NT2/D1 (cell line): ENCODE measurements around the gene RBPMS2.

Experiments used
- DNase-seq: peaks from one replicate; pipeline ENCODE4 v3.0.0-alpha.2; 2011; ENCODE audit warnings: low read depth, low spot score
- H3K27me3 ChIP-seq: 2 replicates; pipeline ENCODE4 v1.6.0; 2011; ENCODE audit warnings: mild to moderate bottlenecking; ENCODE audit not compliant: insufficient read length, insufficient read depth
- H3K36me3 ChIP-seq: 2 replicates; pipeline ENCODE4 v1.6.1; 2011; ENCODE audit warnings: mild to moderate bottlenecking, low read length, mixed read lengths; ENCODE audit not compliant: insufficient read depth, insufficient read length
- H3K4me1 ChIP-seq: 2 replicates; pipeline ENCODE4 v1.5.1; 2011; ENCODE audit not compliant: insufficient read depth, insufficient read length
- H3K4me3 ChIP-seq: 2 replicates; pipeline ENCODE4 v1.5.1; 2011; ENCODE audit warnings: low read depth; ENCODE audit not compliant: insufficient read length
- H3K9ac ChIP-seq: 2 replicates; pipeline ENCODE4 v1.6.0; 2011; ENCODE audit warnings: low read depth; ENCODE audit not compliant: insufficient read length
- H3K9me3 ChIP-seq: 2 replicates; pipeline ENCODE4 v1.5.1; 2011; ENCODE audit warnings: mild to moderate bottlenecking, low read length; ENCODE audit not compliant: insufficient read depth
- SUZ12 ChIP-seq: IDR thresholded peaks from 2 replicates; pipeline ENCODE4 v1.6.1; 2011; ENCODE audit not compliant: insufficient read length, insufficient read depth; ENCODE audit errors: extremely low read depth
- YY1 ChIP-seq: IDR thresholded peaks from 2 replicates; pipeline ENCODE4 v1.6.1; 2011; ENCODE audit not compliant: insufficient read length, insufficient read depth
- ZNF274 ChIP-seq: IDR thresholded peaks from 2 replicates; pipeline ENCODE4 v1.6.1; 2011; ENCODE audit warnings: mild to moderate bottlenecking, low read depth, low read length

The RBPMS2 gene

GRCh38 chr15:64773606-64774005, 1.8 kb downstream of the RBPMS2 start:
- peak overlapping the region; percentile 80 for H3K4me3 ChIP-seq
- H3K9ac ChIP-seq: peak overlapping the region; percentile 91
- no peak for TF ChIP-seq YY1
- no peak for TF ChIP-seq SUZ12
- TF ChIP-seq ZNF274: no peak
- peaks cover 19% of the 10 kb centered on the region for H3K4me1 ChIP-seq
- H3K36me3 ChIP-seq: peaks cover 12% of the 10 kb centered on the region
- no peaks in the 10 kb centered on the region for H3K9me3 ChIP-seq
- no peak for DNase-seq
- no peaks in the 10 kb centered on the region for H3K27me3 ChIP-seq

- no peak overlapping the region for H3K4me3 ChIP-seq
- peaks cover 12% of the 10 kb centered on the region for H3K36me3 ChIP-seq
- H3K4me1 ChIP-seq: peaks cover 19% of the 10 kb centered on the region
- no peaks in the 10 kb centered on the region for H3K27me3 ChIP-seq
- no peak overlapping the region for H3K9ac ChIP-seq
- H3K9me3 ChIP-seq: no peaks in the 10 kb centered on the region
- DNase-seq: no peak
- TF ChIP-seq SUZ12 (no peak), ZNF274 (no peak), YY1 (no peak)
Measured at GRCh38 chr15:64772964-64773363, 2.4 kb downstream of the RBPMS2 start.

GRCh38 chr15:64772488-64772887, 2.9 kb downstream of the RBPMS2 start:
- DNase-seq: no peak
- peaks cover 12% of the 10 kb centered on the region for H3K36me3 ChIP-seq
- no peak overlapping the region for H3K9ac ChIP-seq
- H3K9me3 ChIP-seq: no peaks in the 10 kb centered on the region
- H3K27me3 ChIP-seq: no peaks in the 10 kb centered on the region
- TF ChIP-seq YY1: no peak
- TF ChIP-seq SUZ12: no peak
- TF ChIP-seq ZNF274: no peak
- no peak overlapping the region for H3K4me3 ChIP-seq
- H3K4me1 ChIP-seq: peaks cover 19% of the 10 kb centered on the region

DNA sequence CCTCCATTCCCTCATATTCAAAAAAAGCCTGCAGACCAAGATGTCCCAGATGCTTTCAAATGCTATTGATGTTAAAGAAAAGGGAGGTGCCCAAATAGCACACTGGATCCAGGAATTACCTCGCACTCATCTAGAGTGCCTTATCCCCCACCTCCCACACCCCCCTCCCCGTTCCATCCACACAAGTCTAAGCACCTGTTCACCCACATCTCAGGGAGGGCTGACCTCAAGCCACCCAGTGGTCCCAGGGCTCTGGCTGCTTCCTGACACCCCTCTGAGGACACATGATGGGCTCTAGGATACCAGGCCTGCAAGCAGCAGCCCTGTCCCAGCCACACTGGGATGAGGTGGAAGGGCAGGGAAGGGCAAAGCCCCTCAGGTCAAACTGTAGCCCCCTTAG, 4.8 kb downstream of the RBPMS2 start:
- H3K36me3 ChIP-seq: peaks cover 18% of the 10 kb centered on the region
- peaks cover 16% of the 10 kb centered on the region for H3K4me1 ChIP-seq

DNA sequence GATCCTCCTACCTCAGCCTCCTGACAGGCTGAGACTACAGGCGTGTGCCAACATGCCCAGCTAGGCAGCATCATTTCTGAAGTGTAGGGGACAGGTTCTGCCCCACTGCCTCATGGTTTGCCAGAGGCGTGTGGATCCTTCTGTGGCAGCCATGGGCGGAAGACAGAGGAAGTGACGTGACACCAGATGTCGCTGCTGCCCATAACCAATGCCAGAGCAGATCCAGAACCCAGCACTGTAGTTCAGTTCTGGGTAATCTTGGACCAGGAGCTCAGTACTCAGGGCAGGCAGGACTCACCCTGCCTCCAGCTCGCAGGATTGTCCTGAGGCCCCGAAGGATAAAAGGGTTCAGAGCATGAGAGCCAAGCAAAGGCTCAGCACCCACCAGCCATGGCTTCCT, 8.2 kb downstream of the RBPMS2 start:
- peaks cover 15% of the 10 kb centered on the region for H3K4me1 ChIP-seq
- peaks cover 27% of the 10 kb centered on the region for H3K36me3 ChIP-seq
- H3K9me3 ChIP-seq: no peaks in the 10 kb centered on the region
- no peak for DNase-seq
- H3K4me3 ChIP-seq: no peak overlapping the region
- H3K27me3 ChIP-seq: no peaks in the 10 kb centered on the region
- TF ChIP-seq SUZ12 (no peak), ZNF274 (no peak), YY1 (no peak)
- H3K9ac ChIP-seq: peak overlapping the region; percentile 39

More for the DNA sequence above, 4.8 kb downstream of the RBPMS2 start:
- no peaks in the 10 kb centered on the region for H3K27me3 ChIP-seq
- H3K9ac ChIP-seq: no peak overlapping the region
- H3K4me3 ChIP-seq: no peak overlapping the region
- TF ChIP-seq YY1 (no peak), SUZ12 (no peak), ZNF274 (no peak)
- no peak for DNase-seq
- no peaks in the 10 kb centered on the region for H3K9me3 ChIP-seq

DNA sequence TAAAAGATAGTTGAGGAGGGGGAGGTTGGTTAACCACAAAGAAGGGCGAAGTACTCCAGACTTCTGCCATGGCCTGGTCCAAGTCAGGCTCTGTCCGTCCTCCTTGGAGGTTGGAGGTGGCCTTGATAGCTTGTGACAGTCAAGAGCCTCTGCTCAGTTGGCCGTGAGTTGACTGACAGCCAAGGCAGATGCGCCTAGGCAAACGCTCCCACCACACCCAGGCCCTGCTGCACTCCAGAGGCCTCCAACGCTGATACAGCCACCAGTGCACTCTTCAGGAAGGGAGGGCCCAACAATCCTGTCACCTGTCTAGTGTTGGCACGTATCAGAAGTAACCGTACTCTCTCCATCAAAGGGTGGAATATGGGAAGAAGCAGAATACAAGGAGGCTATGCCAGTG, 9.3 kb downstream of the RBPMS2 start:
- Histone ChIP-seq H3K27me3 (no peaks in the 10 kb centered on the region), H3K4me1 (peaks cover 22% of the 10 kb centered on the region), H3K4me3 (no peak overlapping the region), H3K9ac (peak overlapping the region; percentile 17), H3K9me3 (no peaks in the 10 kb centered on the region), H3K36me3 (peaks cover 32% of the 10 kb centered on the region)
- TF ChIP-seq SUZ12 (no peak), ZNF274 (no peak), YY1 (no peak)
- DNase-seq: no peak

GRCh38 chr15:64763874-64764273, 11.5 kb downstream of the RBPMS2 start:
- H3K9ac ChIP-seq: no peak overlapping the region
- no peak overlapping the region for H3K4me3 ChIP-seq
- H3K27me3 ChIP-seq: no peaks in the 10 kb centered on the region
- peaks cover 46% of the 10 kb centered on the region for H3K36me3 ChIP-seq
- no peaks in the 10 kb centered on the region for H3K9me3 ChIP-seq
- H3K4me1 ChIP-seq: peaks cover 23% of the 10 kb centered on the region
- TF ChIP-seq YY1 (no peak), SUZ12 (no peak), ZNF274 (no peak)
- DNase-seq: no peak
